HepG2 (cell line): ENCODE results near the gene LRP1B. TPM values are rescaled to one million over a fixed set of nuclear protein-coding genes. Genes with fewer than 3 reads are reported as not detected.

Experiments used
- ATAC-seq: fragments of 200-7000 bp; cut with Tn5 transposase; 3 replicates; pipeline ENCODE4 v1.9.1; 2020; ENCODE audit warnings: mild to moderate bottlenecking, moderate library complexity
- BruUV-seq: library from RNA; stranded (reverse); fragments of 400-500 nt; replicated peaks from 2 replicates; lab custom pipeline; 2021; lab: Mats Ljungman, UMichigan
- CTCF ChIA-PET: fragments of 300-600 bp; formaldehyde crosslinking; extraction: SDS; loops from one replicate; lab custom pipeline; 2021; ENCODE audit warnings: low total read pairs, inconsistent platforms, low intra/inter-chr PET ratio; lab: Yijun Ruan, JAX
- POLR2A ChIA-PET: fragments of 350-600 bp; sonication (Branson Sonifier 250); formaldehyde crosslinking; loops from one replicate; lab custom pipeline; 2020; ENCODE audit warnings: antibody characterized with exemption, inconsistent platforms; lab: Yijun Ruan, JAX
- DNase-seq: peaks from one replicate; pipeline ENCODE4 v3.0.0-alpha.2; 2015; ENCODE audit warnings: low spot score
- FAIRE-seq: peaks from 3 replicates; lab custom pipeline; 2011; peaks lifted over from hg19 to GRCh38; lab: Jason Lieb, UNC
- H2AFZ ChIP-seq: one replicate; pipeline ENCODE4 v1.6.1; 2011; ENCODE audit warnings: low read length, inconsistent platforms
- H3K27ac ChIP-seq: fragments of 300-600 bp; 3 replicates; pipeline ENCODE4 v1.8.0; 2011; ENCODE audit warnings: mixed run types, mild to moderate bottlenecking, mixed read lengths, low read length, inconsistent platforms; ENCODE audit not compliant: insufficient read depth; ENCODE audit errors: extremely low read length
- H3K27me3 ChIP-seq, 2 experiments: fragments of 200-600 bp in 1 of 2; 2 replicates in 1 of 2; 3 replicates in 1 of 2; pipeline versions ENCODE4 v1.6.0 to v1.8.0; 2011; ENCODE audit warnings: low read length in 2 of 2, mild to moderate bottlenecking in 2 of 2, moderate library complexity in 2 of 2, inconsistent platforms in 1 of 2; ENCODE audit not compliant: insufficient read depth in 2 of 2, control insufficient read depth in 1 of 2
- H3K36me3 ChIP-seq, 2 experiments: fragments of 200-600 bp in 1 of 2; replicated peaks in 1 of 2; 2 replicates in 1 of 2; 3 replicates in 1 of 2; pipeline versions ENCODE4 v1.5.1 to v1.8.0; 2011; ENCODE audit warnings: low read length in 2 of 2, inconsistent platforms in 1 of 2; ENCODE audit not compliant: insufficient read depth in 2 of 2, control insufficient read depth in 1 of 2
- H3K4me1 ChIP-seq: 2 replicates; pipeline ENCODE4 v1.5.1; 2012; ENCODE audit warnings: low read length, inconsistent platforms; ENCODE audit not compliant: insufficient read depth
- H3K4me2 ChIP-seq: 2 replicates; pipeline ENCODE4 v1.6.0; 2011; ENCODE audit warnings: low read depth, low read length, inconsistent platforms
- H3K4me3 ChIP-seq, 3 experiments: fragments of 200-600 bp in 1 of 3; sonication (generic), shearing (Covaris generic) in 1 of 3; replicated peaks in 1 of 3; 2 replicates each; pipeline ENCODE4 v1.5.1; 2011 to 2016; ENCODE audit warnings: low read length in 3 of 3, inconsistent platforms in 2 of 3, low read depth in 2 of 3, mild to moderate bottlenecking in 2 of 3, control low read depth in 1 of 3, mixed read lengths in 1 of 3; ENCODE audit not compliant: insufficient read depth in 1 of 3
- H3K79me2 ChIP-seq: one replicate; pipeline ENCODE4 v1.6.1; 2011; ENCODE audit warnings: low read length, inconsistent platforms; ENCODE audit not compliant: insufficient read depth
- H3K9ac ChIP-seq: 2 replicates; pipeline ENCODE4 v1.6.0; 2011; ENCODE audit warnings: mild to moderate bottlenecking, low read depth, low read length, inconsistent platforms; ENCODE audit not compliant: insufficient read depth
- H3K9me3 ChIP-seq: 2 replicates; pipeline ENCODE4 v1.5.1; 2012; ENCODE audit warnings: mild to moderate bottlenecking, low read length
- H4K20me1 ChIP-seq: 2 replicates; pipeline ENCODE4 v1.6.0; 2011; ENCODE audit warnings: inconsistent platforms, mild to moderate bottlenecking, low read length, moderate library complexity; ENCODE audit not compliant: insufficient read depth
- ELF4 ChIP-seq: sonication (generic); formaldehyde crosslinking; IDR thresholded peaks from 2 replicates; pipeline ENCODE4 v1.5.0; 2020; ENCODE audit warnings: missing genetic modification reagents, mild to moderate bottlenecking, moderate library complexity, borderline replicate concordance
- FOXJ3 ChIP-seq: sonication (generic); formaldehyde crosslinking; IDR thresholded peaks from 2 replicates; pipeline ENCODE4 v1.4.0; 2020; ENCODE audit warnings: missing genetic modification reagents, mild to moderate bottlenecking, borderline replicate concordance
- GTF2F1 ChIP-seq: fragments of 150-350 bp; IDR thresholded peaks from 2 replicates; pipeline ENCODE4 v1.6.1; 2014; ENCODE audit warnings: low read length
- HOXA5 ChIP-seq: sonication (generic); formaldehyde crosslinking; IDR thresholded peaks from 2 replicates; pipeline ENCODE4 v1.4.0; 2020; ENCODE audit warnings: missing genetic modification reagents
- HOXD1 ChIP-seq: sonication (generic); formaldehyde crosslinking; IDR thresholded peaks from 2 replicates; pipeline ENCODE4 v1.5.0; 2020; ENCODE audit warnings: missing genetic modification reagents
- KLF16 ChIP-seq, 2 experiments: sonication (generic) in 1 of 2; formaldehyde crosslinking in 1 of 2; IDR thresholded peaks; 2 replicates each; pipeline versions ENCODE4 v1.6.1 to v1.8.0; 2016 to 2023; ENCODE audit warnings: missing genetic modification reagents in 2 of 2, missing compliant biosample characterization in 1 of 2
- TEF ChIP-seq: sonication (generic); formaldehyde crosslinking; IDR thresholded peaks from 2 replicates; pipeline ENCODE4 v1.5.0; 2020; ENCODE audit warnings: missing genetic modification reagents
- ZBTB39 ChIP-seq: sonication (generic); formaldehyde crosslinking; IDR thresholded peaks from 2 replicates; pipeline ENCODE4 v1.5.0; 2020; ENCODE audit warnings: missing genetic modification reagents
- ZNF274 ChIP-seq: sonication (generic); formaldehyde crosslinking; IDR thresholded peaks from 2 replicates; pipeline ENCODE4 v1.5.1; 2020; ENCODE audit warnings: mild to moderate bottlenecking, missing genetic modification reagents
- ZNF281 ChIP-seq: sonication (generic); formaldehyde crosslinking; IDR thresholded peaks from 2 replicates; pipeline ENCODE4 v1.4.0; 2020; ENCODE audit warnings: missing genetic modification reagents, borderline replicate concordance
- ZNF34 ChIP-seq: sonication (generic); formaldehyde crosslinking; IDR thresholded peaks from 2 replicates; pipeline ENCODE4 v1.4.0; 2020; ENCODE audit warnings: mild to moderate bottlenecking, missing genetic modification reagents, borderline replicate concordance
- ZNF670 ChIP-seq: sonication (generic); formaldehyde crosslinking; IDR thresholded peaks from 2 replicates; pipeline ENCODE4 v1.8.0; 2022; ENCODE audit warnings: mild to moderate bottlenecking, missing genetic modification reagents, borderline replicate concordance
- WGBS: methylation state at CpG from one replicate; pipeline ENCODE4 v1.1.6; 2017; ENCODE audit warnings: low lambda C conversion rate; 5-methylcytosine and 5-hydroxymethylcytosine counted together
- in situ Hi-C: cut with HindIII; loops from 2 replicates; pipeline ENCODE4 v1.10.0; 2017; ENCODE audit warnings: low pct_unique_long_range_greater_than_20kb; ENCODE audit not compliant: extremely low pct_ligation_motif_present
- intact Hi-C: fragments of 100-400 bp; cut with micrococcal nuclease; formaldehyde crosslinking; loops from one replicate; pipeline ENCODE4 v1.10.0; 2022; ENCODE audit not compliant: unreplicated experiment
- polyA plus RNA-seq, 8 experiments: library from polyadenylated mRNA; depleted of rRNA in 3 of 8; stranded (reverse) in 7 of 8; unstranded in 1 of 8; fragments of >200 nt; fragmentation: Illumina TruSeq in 4 of 8; extraction: Trizol in 4 of 8; gene quantifications; 2 replicates each; pipeline versions ENCODE4 v1.2.1 to v1.2.3, GENCODE V29; 2011 to 2016; ENCODE audit warnings: low read depth in 4 of 8, missing spikeins in 1 of 8, mixed read lengths in 1 of 8; ENCODE audit not compliant: insufficient read depth in 1 of 8
- total RNA-seq, 5 experiments: library from RNA; depleted of rRNA; stranded (reverse); fragments of >200 nt; fragmentation: Illumina TruSeq; extraction: Trizol; gene quantifications; 2 replicates each; pipeline ENCODE4 v1.2.3, GENCODE V29; 2016; ENCODE audit warnings: low read depth in 1 of 5

The LRP1B gene
- total and polyA plus RNA-seq, 2 of the 13 experiments (the other 11 are each of a cell fraction or from before 2014, with no cell fraction given): 0.04 TPM; not detected in 1

GRCh38 chr2:142012797-142013196 lies 118.0 kb downstream of the LRP1B start:
- no TSS peak for BruUV-seq
- H3K79me2 ChIP-seq: no peaks in the 10 kb centered on the region
- no peaks in the 10 kb centered on the region for H3K9me3 ChIP-seq
- ChIA-PET CTCF (no interaction called here), POLR2A (no interaction called here)
- H3K4me3 ChIP-seq: no peak overlapping the region
- no peaks in the 10 kb centered on the region for H4K20me1 ChIP-seq
- WGBS: 20% methylated on average over 2 of the region's 2 CpGs
- intact Hi-C loops (no loop called here), in situ Hi-C loops (no loop called here)
- no peak overlapping the region for H3K4me2 ChIP-seq
- H2AFZ ChIP-seq: no peak overlapping the region
- no peak overlapping the region for H3K9ac ChIP-seq
- ATAC-seq (no peak), DNase-seq (no peak), FAIRE-seq (no peak)
- no peak for TF ChIP-seq HOXA5 (CRISPR knock-in tag)
- no peak for TF ChIP-seq ZBTB39
- no peaks in the 10 kb centered on the region for H3K36me3 ChIP-seq
- no peak overlapping the region for H3K27ac ChIP-seq
- no peaks in the 10 kb centered on the region for H3K27me3 ChIP-seq
- H3K4me1 ChIP-seq: no peaks in the 10 kb centered on the region

GRCh38 chr2:142010477-142011270 lies 120.1 kb downstream of the LRP1B start:
- no peak overlapping the region for H2AFZ ChIP-seq
- ChIA-PET POLR2A (no interaction called here), CTCF (no interaction called here)
- no peak overlapping the region for H3K4me3 ChIP-seq
- no peaks in the 10 kb centered on the region for H3K9me3 ChIP-seq
- ATAC-seq (no peak), FAIRE-seq (no peak), DNase-seq (no peak)
- in situ Hi-C loops (no loop called here), intact Hi-C loops (no loop called here)
- no peak overlapping the region for H3K27ac ChIP-seq
- H3K36me3 ChIP-seq: no peaks in the 10 kb centered on the region
- H4K20me1 ChIP-seq: no peaks in the 10 kb centered on the region
- no peaks in the 10 kb centered on the region for H3K4me1 ChIP-seq
- H3K4me2 ChIP-seq: no peak overlapping the region
- no peaks in the 10 kb centered on the region for H3K79me2 ChIP-seq
- WGBS: 15% methylated on average over 11 of the region's 11 CpGs
- H3K9ac ChIP-seq: no peak overlapping the region
- BruUV-seq: no TSS peak
- no peaks in the 10 kb centered on the region for H3K27me3 ChIP-seq
- no peak for TF ChIP-seq GTF2F1
- TF ChIP-seq ZNF670 (CRISPR knock-in tag): no peak
- TF ChIP-seq ELF4 (CRISPR knock-in tag): no peak
- TF ChIP-seq FOXJ3 (CRISPR knock-in tag): no peak
- TF ChIP-seq TEF (CRISPR knock-in tag): no peak
- TF ChIP-seq KLF16 (CRISPR knock-in tag; IDR thresholded peaks at IDR 0.05): no peak
- TF ChIP-seq ZNF281 (CRISPR knock-in tag): no peak
- TF ChIP-seq ZNF34 (CRISPR knock-in tag): no peak
- no peak for TF ChIP-seq HOXD1 (CRISPR knock-in tag)
- no peak for TF ChIP-seq ZNF274 (CRISPR knock-in tag)
